Measurements from ENCODE around the gene DHCR24.

The DHCR24 gene

GRCh38 chr1:54809496-54810074, 77.4 kb downstream of the DHCR24 start:
- Histone ChIP-seq H3K4me2 (ENCODE audit: low read depth, low read length, poor library complexity, severe bottlenecking) (no peak overlapping the region), H3K27me3 (ENCODE audit: insufficient read depth, low read length, poor library complexity, severe bottlenecking) (no peaks in the 10 kb centered on the region), H3F3A (ENCODE audit: low read depth) (no peaks in the 10 kb centered on the region), H3K9me3 (ENCODE audit: insufficient read depth, low read depth, low read length) (no peaks in the 10 kb centered on the region), H3K9me2 (replicated peaks; ENCODE audit: low read depth, low read length) (no peaks in the 10 kb centered on the region), H4K20me1 (ENCODE audit: insufficient read depth, low read length, poor library complexity, severe bottlenecking) (no peaks in the 10 kb centered on the region), H3K79me2 (ENCODE audit: insufficient read depth, low read length) (no peaks in the 10 kb centered on the region), H3K4me1 (ENCODE audit: insufficient read depth, low read length, poor library complexity, severe bottlenecking) (no peaks in the 10 kb centered on the region), H3K36me3 (ENCODE audit: insufficient read depth, low read length) (no peaks in the 10 kb centered on the region), H3K9ac (ENCODE audit: low read depth, low read length, poor library complexity, severe bottlenecking) (no peak overlapping the region), H2AFZ (ENCODE audit: low read length) (no peak overlapping the region), H3K4me3 (ENCODE audit: low read length, poor library complexity, severe bottlenecking) (no peak overlapping the region)
- no peak for TF ChIP-seq EZH2phosphoT487 (IDR thresholded peaks at IDR 0.05; ENCODE audit: borderline replicate concordance)
- no peak for TF ChIP-seq CTCF (conservative IDR thresholded peaks at IDR 0.05; ENCODE audit: low read length)

DNA sequence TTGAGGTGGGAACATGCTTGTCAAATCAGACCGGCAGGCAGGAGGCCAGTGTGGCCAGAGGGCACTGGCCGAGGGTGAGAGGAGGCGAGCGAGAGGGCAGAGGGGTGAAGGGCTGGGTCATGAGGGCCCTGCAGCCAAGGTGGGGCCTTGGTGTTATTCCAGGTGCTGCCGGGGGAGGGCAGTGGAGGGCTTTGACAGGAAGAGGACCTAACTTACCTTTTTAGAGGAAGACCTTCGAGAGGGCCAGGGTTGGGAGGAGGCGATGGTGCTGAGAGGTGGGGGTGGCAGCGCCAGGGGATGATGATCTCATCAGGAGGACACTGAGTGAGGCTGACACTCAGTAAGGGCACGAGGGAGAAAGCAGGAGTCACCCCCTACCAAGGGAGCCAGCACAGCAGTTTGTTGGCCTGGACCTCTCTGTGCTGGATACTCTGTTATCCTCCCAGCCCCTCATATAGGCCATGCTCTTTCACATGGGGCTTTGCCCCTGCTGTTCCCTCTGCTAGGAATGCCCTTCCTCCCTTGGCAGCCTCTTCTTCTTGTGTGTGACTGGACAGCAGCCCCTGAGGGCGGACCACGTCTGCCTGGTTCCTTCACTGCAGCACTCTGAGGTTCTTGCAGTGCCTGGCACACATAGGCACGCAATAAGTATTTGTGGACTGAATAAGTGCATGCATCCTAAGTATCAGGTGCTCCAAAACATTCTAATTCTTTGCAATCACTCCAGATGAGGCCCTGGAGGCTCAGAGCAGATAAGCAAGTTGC, 78.4 kb downstream of the DHCR24 start:
- H3K4me3 ChIP-seq (ENCODE audit: low read length, poor library complexity, severe bottlenecking), result no peak overlapping the region
- H3K4me2 ChIP-seq (ENCODE audit: low read depth, low read length, poor library complexity, severe bottlenecking), result no peak overlapping the region

GRCh38 chr1:54807756-54808155, 79.2 kb downstream of the DHCR24 start:
- no peak overlapping the region for H2AFZ ChIP-seq (ENCODE audit: low read length)
- H3K4me1 ChIP-seq (ENCODE audit: insufficient read depth, low read length, poor library complexity, severe bottlenecking), result no peaks in the 10 kb centered on the region
- H3K9me2 ChIP-seq (replicated peaks; ENCODE audit: low read depth, low read length), result no peaks in the 10 kb centered on the region
- H3K4me3 ChIP-seq (ENCODE audit: low read length, poor library complexity, severe bottlenecking), result no peak overlapping the region
- no peak overlapping the region for H3K4me2 ChIP-seq (ENCODE audit: low read depth, low read length, poor library complexity, severe bottlenecking)
- H3K27me3 ChIP-seq (ENCODE audit: insufficient read depth, low read length, poor library complexity, severe bottlenecking), result no peaks in the 10 kb centered on the region
- no peaks in the 10 kb centered on the region for H3K79me2 ChIP-seq (ENCODE audit: insufficient read depth, low read length)
- H3K9ac ChIP-seq (ENCODE audit: low read depth, low read length, poor library complexity, severe bottlenecking), result no peak overlapping the region
- no peaks in the 10 kb centered on the region for H3F3A ChIP-seq (ENCODE audit: low read depth)
- H3K9me3 ChIP-seq (ENCODE audit: insufficient read depth, low read depth, low read length), result no peaks in the 10 kb centered on the region
- TF ChIP-seq CTCF (conservative IDR thresholded peaks at IDR 0.05; ENCODE audit: low read length), result no peak
- TF ChIP-seq EZH2phosphoT487 (IDR thresholded peaks at IDR 0.05; ENCODE audit: borderline replicate concordance), result no peak
- no peaks in the 10 kb centered on the region for H3K36me3 ChIP-seq (ENCODE audit: insufficient read depth, low read length)
- H4K20me1 ChIP-seq (ENCODE audit: insufficient read depth, low read length, poor library complexity, severe bottlenecking), result no peaks in the 10 kb centered on the region

More for the DNA sequence above, 78.4 kb downstream of the DHCR24 start:
- TF ChIP-seq EZH2phosphoT487 (IDR thresholded peaks at IDR 0.05; ENCODE audit: borderline replicate concordance) (no peak), CTCF (conservative IDR thresholded peaks at IDR 0.05; ENCODE audit: low read length) (peak; percentile 41; the same call in 1 of the 2 replicates)
- Histone ChIP-seq H3K9me3 (ENCODE audit: insufficient read depth, low read depth, low read length) (no peaks in the 10 kb centered on the region), H3K79me2 (ENCODE audit: insufficient read depth, low read length) (no peaks in the 10 kb centered on the region), H3K27me3 (ENCODE audit: insufficient read depth, low read length, poor library complexity, severe bottlenecking) (no peaks in the 10 kb centered on the region), H4K20me1 (ENCODE audit: insufficient read depth, low read length, poor library complexity, severe bottlenecking) (no peaks in the 10 kb centered on the region), H3K9me2 (replicated peaks; ENCODE audit: low read depth, low read length) (no peaks in the 10 kb centered on the region), H2AFZ (ENCODE audit: low read length) (no peak overlapping the region), H3K4me1 (ENCODE audit: insufficient read depth, low read length, poor library complexity, severe bottlenecking) (no peaks in the 10 kb centered on the region), H3K36me3 (ENCODE audit: insufficient read depth, low read length) (no peaks in the 10 kb centered on the region), H3F3A (ENCODE audit: low read depth) (no peaks in the 10 kb centered on the region), H3K9ac (ENCODE audit: low read depth, low read length, poor library complexity, severe bottlenecking) (no peak overlapping the region)

Measured in Loucy (cell line).